ENCODE measurements around the gene NT5DC2.

Gene NT5DC2

DNA sequence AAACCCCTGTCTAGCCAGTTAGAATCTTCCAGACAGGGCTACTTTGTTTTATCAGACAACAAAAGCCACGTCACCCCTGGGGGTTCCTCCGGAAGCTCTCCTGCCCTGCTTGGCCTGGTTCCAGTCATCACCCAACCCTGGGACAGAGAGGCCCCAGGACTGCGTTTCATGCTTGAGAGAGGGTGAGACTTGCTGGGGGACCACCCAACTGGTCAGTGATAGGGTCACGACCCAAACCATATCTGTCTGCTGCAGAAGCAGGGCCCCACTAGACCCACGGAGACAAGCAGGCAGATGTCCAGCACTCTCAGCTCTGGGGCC lies 1.2 kb downstream of the NT5DC2 start (continued):
- no peak for TF ChIP-seq ZNF565 (CRISPR knock-in tag; conservative IDR thresholded peaks at IDR 0.05; ENCODE audit: low read depth)
- TF ChIP-seq TCF4 (CRISPR knock-in tag; IDR thresholded peaks at IDR 0.05; ENCODE audit: borderline replicate concordance): no peak
- TF ChIP-seq PPARA (CRISPR knock-in tag; IDR thresholded peaks at IDR 0.05; ENCODE audit: borderline replicate concordance): no peak

DNA sequence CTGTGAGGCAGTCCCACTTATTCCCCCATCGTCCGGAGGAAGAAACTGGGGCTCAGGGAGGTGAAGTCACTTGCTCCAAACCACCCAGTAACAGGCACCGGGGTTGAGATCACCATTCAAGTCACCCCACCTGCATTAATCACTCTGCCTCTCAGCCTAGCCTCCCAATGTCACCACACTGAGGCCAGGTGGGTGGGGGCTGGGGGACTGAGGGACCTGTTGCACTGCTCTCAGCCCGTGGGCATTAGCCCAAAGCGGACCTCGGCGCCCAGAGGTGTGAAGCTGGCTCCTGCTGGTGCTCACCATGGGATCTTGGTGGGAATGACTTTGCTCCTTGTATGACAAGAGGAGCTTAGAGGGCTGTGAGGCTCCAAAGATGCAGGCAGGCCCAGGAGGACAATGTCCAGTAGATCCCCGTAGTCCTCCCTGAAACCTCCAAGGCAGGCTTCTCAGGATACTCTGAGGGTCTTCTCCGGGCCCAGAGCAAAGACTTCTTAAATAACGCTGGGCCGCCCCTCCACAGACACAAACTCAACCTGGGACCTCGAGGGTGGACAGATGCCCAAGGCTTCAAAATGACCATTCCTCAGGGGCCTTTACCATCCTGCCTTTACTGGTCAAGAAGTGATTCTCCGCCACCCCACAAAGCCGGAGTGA lies 1.7 kb downstream of the NT5DC2 start:
- TF ChIP-seq, protein P1, sequence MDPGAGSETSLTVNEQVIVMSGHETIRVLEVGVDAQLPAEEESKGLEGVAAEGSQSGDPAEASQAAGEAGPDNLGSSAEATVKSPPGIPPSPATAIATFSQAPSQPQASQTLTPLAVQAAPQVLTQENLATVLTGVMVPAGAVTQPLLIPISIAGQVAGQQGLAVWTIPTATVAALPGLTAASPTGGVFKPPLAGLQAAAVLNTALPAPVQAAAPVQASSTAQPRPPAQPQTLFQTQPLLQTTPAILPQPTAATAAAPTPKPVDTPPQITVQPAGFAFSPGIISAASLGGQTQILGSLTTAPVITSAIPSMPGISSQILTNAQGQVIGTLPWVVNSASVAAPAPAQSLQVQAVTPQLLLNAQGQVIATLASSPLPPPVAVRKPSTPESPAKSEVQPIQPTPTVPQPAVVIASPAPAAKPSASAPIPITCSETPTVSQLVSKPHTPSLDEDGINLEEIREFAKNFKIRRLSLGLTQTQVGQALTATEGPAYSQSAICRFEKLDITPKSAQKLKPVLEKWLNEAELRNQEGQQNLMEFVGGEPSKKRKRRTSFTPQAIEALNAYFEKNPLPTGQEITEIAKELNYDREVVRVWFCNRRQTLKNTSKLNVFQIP (CRISPR knock-in tag; IDR thresholded peaks at IDR 0.05; ENCODE audit: borderline replicate concordance, low read depth): no peak
- no peak for TF ChIP-seq RARB (CRISPR knock-in tag; IDR thresholded peaks at IDR 0.05)
- TF ChIP-seq, protein P2, sequence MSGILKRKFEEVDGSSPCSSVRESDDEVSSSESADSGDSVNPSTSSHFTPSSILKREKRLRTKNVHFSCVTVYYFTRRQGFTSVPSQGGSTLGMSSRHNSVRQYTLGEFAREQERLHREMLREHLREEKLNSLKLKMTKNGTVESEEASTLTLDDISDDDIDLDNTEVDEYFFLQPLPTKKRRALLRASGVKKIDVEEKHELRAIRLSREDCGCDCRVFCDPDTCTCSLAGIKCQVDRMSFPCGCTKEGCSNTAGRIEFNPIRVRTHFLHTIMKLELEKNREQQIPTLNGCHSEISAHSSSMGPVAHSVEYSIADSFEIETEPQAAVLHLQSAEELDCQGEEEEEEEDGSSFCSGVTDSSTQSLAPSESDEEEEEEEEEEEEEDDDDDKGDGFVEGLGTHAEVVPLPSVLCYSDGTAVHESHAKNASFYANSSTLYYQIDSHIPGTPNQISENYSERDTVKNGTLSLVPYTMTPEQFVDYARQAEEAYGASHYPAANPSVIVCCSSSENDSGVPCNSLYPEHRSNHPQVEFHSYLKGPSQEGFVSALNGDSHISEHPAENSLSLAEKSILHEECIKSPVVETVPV (CRISPR knock-in tag; IDR thresholded peaks at IDR 0.05): no peak
- no peak for TF ChIP-seq OSR1 (CRISPR knock-in tag; IDR thresholded peaks at IDR 0.05)
- no peak for TF ChIP-seq ARNTL (CRISPR knock-in tag; IDR thresholded peaks at IDR 0.05; ENCODE audit: borderline replicate concordance, low read depth)
- no peak for TF ChIP-seq TOX (CRISPR knock-in tag; IDR thresholded peaks at IDR 0.05; ENCODE audit: borderline replicate concordance)
- TF ChIP-seq ISL1 (CRISPR knock-in tag; IDR thresholded peaks at IDR 0.05): no peak
- TF ChIP-seq GLIS3 (CRISPR knock-in tag; IDR thresholded peaks at IDR 0.05): no peak
- TF ChIP-seq ZNF70 (CRISPR knock-in tag; IDR thresholded peaks at IDR 0.05): no peak
- no peak for TF ChIP-seq ZNF565 (CRISPR knock-in tag; conservative IDR thresholded peaks at IDR 0.05; ENCODE audit: low read depth)
- TF ChIP-seq, protein P3, sequence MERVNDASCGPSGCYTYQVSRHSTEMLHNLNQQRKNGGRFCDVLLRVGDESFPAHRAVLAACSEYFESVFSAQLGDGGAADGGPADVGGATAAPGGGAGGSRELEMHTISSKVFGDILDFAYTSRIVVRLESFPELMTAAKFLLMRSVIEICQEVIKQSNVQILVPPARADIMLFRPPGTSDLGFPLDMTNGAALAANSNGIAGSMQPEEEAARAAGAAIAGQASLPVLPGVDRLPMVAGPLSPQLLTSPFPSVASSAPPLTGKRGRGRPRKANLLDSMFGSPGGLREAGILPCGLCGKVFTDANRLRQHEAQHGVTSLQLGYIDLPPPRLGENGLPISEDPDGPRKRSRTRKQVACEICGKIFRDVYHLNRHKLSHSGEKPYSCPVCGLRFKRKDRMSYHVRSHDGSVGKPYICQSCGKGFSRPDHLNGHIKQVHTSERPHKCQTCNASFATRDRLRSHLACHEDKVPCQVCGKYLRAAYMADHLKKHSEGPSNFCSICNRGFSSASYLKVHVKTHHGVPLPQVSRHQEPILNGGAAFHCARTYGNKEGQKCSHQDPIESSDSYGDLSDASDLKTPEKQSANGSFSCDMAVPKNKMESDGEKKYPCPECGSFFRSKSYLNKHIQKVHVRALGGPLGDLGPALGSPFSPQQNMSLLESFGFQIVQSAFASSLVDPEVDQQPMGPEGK (CRISPR knock-in tag; IDR thresholded peaks at IDR 0.05; ENCODE audit: borderline replicate concordance): no peak
- TF ChIP-seq ZFP30 (CRISPR knock-in tag; IDR thresholded peaks at IDR 0.05): no peak
- no peak for TF ChIP-seq PPARA (CRISPR knock-in tag; IDR thresholded peaks at IDR 0.05; ENCODE audit: borderline replicate concordance)
- TF ChIP-seq CSDC2 (CRISPR knock-in tag; IDR thresholded peaks at IDR 0.05): no peak
- no peak for TF ChIP-seq SNAI2 (CRISPR knock-in tag; IDR thresholded peaks at IDR 0.05)
- TF ChIP-seq ESRRG (CRISPR knock-in tag; IDR thresholded peaks at IDR 0.05): no peak
- no peak for TF ChIP-seq BACH2 (CRISPR knock-in tag; IDR thresholded peaks at IDR 0.05; ENCODE audit: borderline replicate concordance)
- TF ChIP-seq ZNF8 (CRISPR knock-in tag; IDR thresholded peaks at IDR 0.05): no peak
- TF ChIP-seq, protein P4, sequence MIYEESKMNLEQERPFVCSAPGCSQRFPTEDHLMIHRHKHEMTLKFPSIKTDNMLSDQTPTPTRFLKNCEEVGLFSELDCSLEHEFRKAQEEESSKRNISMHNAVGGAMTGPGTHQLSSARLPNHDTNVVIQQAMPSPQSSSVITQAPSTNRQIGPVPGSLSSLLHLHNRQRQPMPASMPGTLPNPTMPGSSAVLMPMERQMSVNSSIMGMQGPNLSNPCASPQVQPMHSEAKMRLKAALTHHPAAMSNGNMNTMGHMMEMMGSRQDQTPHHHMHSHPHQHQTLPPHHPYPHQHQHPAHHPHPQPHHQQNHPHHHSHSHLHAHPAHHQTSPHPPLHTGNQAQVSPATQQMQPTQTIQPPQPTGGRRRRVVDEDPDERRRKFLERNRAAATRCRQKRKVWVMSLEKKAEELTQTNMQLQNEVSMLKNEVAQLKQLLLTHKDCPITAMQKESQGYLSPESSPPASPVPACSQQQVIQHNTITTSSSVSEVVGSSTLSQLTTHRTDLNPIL (CRISPR knock-in tag; IDR thresholded peaks at IDR 0.05; ENCODE audit: low read depth): no peak
- no peak for TF ChIP-seq TCF4 (CRISPR knock-in tag; IDR thresholded peaks at IDR 0.05; ENCODE audit: borderline replicate concordance)
- no peak for ATAC-seq

DNA sequence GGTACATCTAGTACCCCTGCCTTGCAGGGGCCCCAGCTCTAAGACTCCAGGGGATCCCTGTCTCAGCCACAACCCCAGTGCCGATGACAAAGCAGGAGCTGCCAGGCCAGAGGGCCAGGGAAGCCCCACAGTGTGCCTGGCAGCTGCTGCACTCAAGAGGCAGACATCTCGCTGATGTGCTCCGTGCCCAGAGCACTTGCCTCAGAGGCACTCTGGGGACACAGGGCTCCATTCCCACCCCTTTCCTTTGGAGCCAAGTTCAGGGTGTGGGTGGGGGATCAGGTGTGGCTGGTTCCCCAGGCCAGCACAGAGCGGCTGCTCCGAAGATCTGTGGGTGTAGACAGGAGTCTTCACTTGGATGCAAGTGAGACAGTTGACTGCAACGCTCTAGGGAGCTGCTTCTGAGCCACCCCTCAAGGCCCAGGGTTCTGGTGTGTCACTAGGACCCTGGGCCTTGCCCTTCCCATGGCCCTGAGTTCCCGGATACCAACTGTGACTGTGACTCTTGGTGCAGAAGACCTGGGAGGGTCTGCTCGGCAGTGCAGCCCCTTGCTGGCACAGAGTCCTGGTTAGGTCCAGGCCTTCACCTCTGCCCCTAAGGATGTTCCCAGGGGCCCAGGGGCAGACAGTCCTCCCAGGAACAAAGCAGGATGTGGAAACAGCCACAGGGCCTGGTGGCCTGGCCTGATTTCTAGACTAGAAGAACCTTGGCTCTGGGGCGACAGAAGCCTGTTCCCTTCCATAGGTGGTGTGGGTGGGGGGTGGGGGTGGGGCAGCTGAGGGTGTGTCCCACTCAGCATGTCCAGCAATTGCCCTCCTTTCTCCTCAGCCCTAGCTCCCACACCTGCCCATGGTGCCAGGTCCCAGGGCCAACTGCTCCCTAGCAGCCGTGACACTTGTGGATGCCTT lies 2.5 kb downstream of the NT5DC2 start:
- no peak for ATAC-seq
- TF ChIP-seq ESRRG (CRISPR knock-in tag; IDR thresholded peaks at IDR 0.05): no peak
- no peak for TF ChIP-seq ZNF565 (CRISPR knock-in tag; conservative IDR thresholded peaks at IDR 0.05; ENCODE audit: low read depth)
- TF ChIP-seq CSDC2 (CRISPR knock-in tag; IDR thresholded peaks at IDR 0.05): no peak
- TF ChIP-seq SNAI2 (CRISPR knock-in tag; IDR thresholded peaks at IDR 0.05): no peak
- no peak for TF ChIP-seq ZC3H10 (CRISPR knock-in tag; IDR thresholded peaks at IDR 0.05)
- TF ChIP-seq, protein P2 (CRISPR knock-in tag; IDR thresholded peaks at IDR 0.05): no peak
- no peak for TF ChIP-seq ZFP3 (CRISPR knock-in tag; IDR thresholded peaks at IDR 0.05)
- no peak for TF ChIP-seq OSR1 (CRISPR knock-in tag; IDR thresholded peaks at IDR 0.05)
- TF ChIP-seq, protein P5, sequence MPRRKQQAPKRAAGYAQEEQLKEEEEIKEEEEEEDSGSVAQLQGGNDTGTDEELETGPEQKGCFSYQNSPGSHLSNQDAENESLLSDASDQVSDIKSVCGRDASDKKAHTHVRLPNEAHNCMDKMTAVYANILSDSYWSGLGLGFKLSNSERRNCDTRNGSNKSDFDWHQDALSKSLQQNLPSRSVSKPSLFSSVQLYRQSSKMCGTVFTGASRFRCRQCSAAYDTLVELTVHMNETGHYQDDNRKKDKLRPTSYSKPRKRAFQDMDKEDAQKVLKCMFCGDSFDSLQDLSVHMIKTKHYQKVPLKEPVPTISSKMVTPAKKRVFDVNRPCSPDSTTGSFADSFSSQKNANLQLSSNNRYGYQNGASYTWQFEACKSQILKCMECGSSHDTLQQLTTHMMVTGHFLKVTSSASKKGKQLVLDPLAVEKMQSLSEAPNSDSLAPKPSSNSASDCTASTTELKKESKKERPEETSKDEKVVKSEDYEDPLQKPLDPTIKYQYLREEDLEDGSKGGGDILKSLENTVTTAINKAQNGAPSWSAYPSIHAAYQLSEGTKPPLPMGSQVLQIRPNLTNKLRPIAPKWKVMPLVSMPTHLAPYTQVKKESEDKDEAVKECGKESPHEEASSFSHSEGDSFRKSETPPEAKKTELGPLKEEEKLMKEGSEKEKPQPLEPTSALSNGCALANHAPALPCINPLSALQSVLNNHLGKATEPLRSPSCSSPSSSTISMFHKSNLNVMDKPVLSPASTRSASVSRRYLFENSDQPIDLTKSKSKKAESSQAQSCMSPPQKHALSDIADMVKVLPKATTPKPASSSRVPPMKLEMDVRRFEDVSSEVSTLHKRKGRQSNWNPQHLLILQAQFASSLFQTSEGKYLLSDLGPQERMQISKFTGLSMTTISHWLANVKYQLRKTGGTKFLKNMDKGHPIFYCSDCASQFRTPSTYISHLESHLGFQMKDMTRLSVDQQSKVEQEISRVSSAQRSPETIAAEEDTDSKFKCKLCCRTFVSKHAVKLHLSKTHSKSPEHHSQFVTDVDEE (CRISPR knock-in tag; IDR thresholded peaks at IDR 0.05): no peak
- no peak for TF ChIP-seq ISL1 (CRISPR knock-in tag; IDR thresholded peaks at IDR 0.05)
- no peak for TF ChIP-seq ZNF8 (CRISPR knock-in tag; IDR thresholded peaks at IDR 0.05)
- TF ChIP-seq TOX (CRISPR knock-in tag; IDR thresholded peaks at IDR 0.05; ENCODE audit: borderline replicate concordance): no peak
- no peak for TF ChIP-seq TCF4 (CRISPR knock-in tag; IDR thresholded peaks at IDR 0.05; ENCODE audit: borderline replicate concordance)
- no peak for TF ChIP-seq PPARA (CRISPR knock-in tag; IDR thresholded peaks at IDR 0.05; ENCODE audit: borderline replicate concordance)
- TF ChIP-seq ZFP30 (CRISPR knock-in tag; IDR thresholded peaks at IDR 0.05): no peak

All from SK-N-SH treated with all-trans-retinoic acid at 6 μM for 48 hours (cell line).